Natural killer cell (primary cell): Measurements from ENCODE around the gene ARL5B. TPM values are rescaled to one million over a fixed set of nuclear protein-coding genes. Genes with fewer than 3 reads are reported as not detected.
"Not testable (repeated sequence)": the region's sequence is repeated elsewhere in the genome, so short reads cannot be mapped to it uniquely, and the experiment has no call there.

Experiments
- ATAC-seq, 3 donors: fragments of 150-1000 bp in 2 of 3; fragments of 200-7000 bp in 1 of 3; cut with Tn5 transposase; 1 replicate in 1 of 3; 2 replicates in 2 of 3; pipeline ENCODE4 v1.10.0; 2021; ENCODE audit warnings: mild to moderate bottlenecking in 2 of 3, moderate library complexity in 2 of 3
- DNase-seq, 2 donors: peaks; one replicate each; pipeline versions ENCODE4 v3.0.0 to v3.0.0-alpha.2; 2013 to 2021; ENCODE audit warnings: mixed read lengths in 1 of 2
- H3K27ac ChIP-seq: one replicate; pipeline ENCODE4 v1.5.1; 2013; ENCODE audit warnings: mild to moderate bottlenecking, low read length
- H3K27me3 ChIP-seq: one replicate; pipeline ENCODE4 v1.6.1; 2013; ENCODE audit warnings: low read length; ENCODE audit not compliant: control insufficient read depth, insufficient read depth
- H3K36me3 ChIP-seq: one replicate; pipeline ENCODE4 v1.6.1; 2013; ENCODE audit warnings: low read length; ENCODE audit not compliant: control insufficient read depth, insufficient read depth
- H3K4me1 ChIP-seq: one replicate; pipeline ENCODE4 v1.6.1; 2013; ENCODE audit warnings: low read length; ENCODE audit not compliant: control insufficient read depth, insufficient read depth
- H3K4me3 ChIP-seq: one replicate; pipeline ENCODE4 v1.5.1; 2013; ENCODE audit warnings: low read length
- H3K9me3 ChIP-seq: one replicate; pipeline ENCODE4 v1.6.1; 2013; ENCODE audit warnings: low read length; ENCODE audit not compliant: control insufficient read depth, insufficient read depth
- H3K27ac Mint-ChIP-seq, 2 donors: one replicate each; pipeline ENCODE4 v1.8.0; 2022; ENCODE audit warnings: mild to moderate bottlenecking in 2 of 2, mixed read lengths in 2 of 2, moderate library complexity in 1 of 2
- H3K27me3 Mint-ChIP-seq, 2 donors: one replicate each; pipeline ENCODE4 v1.8.0; 2022; ENCODE audit warnings: low read depth in 2 of 2, mixed read lengths in 2 of 2
- H3K36me3 Mint-ChIP-seq: one replicate; pipeline ENCODE4 v1.8.0; 2022; ENCODE audit warnings: mixed read lengths
- H3K4me1 Mint-ChIP-seq, 2 donors: one replicate each; pipeline ENCODE4 v1.8.0; 2022; ENCODE audit warnings: mixed read lengths in 2 of 2
- H3K4me3 Mint-ChIP-seq: one replicate; pipeline ENCODE4 v1.8.0; 2022; ENCODE audit warnings: mild to moderate bottlenecking, moderate library complexity, mixed read lengths
- H3K9me3 Mint-ChIP-seq, 2 donors: one replicate each; pipeline ENCODE4 v1.8.0; 2022; ENCODE audit warnings: mixed read lengths in 2 of 2
- WGBS: methylation state at CpG from one replicate; pipeline ENCODE4 v1.1.7; 2013; ENCODE audit warnings: missing lambda C conversion rate; ENCODE audit not compliant: insufficient coverage; 5-methylcytosine and 5-hydroxymethylcytosine counted together
- intact Hi-C: fragments of 100-400 bp; cut with micrococcal nuclease; formaldehyde crosslinking; loops from one replicate; pipeline ENCODE4 v1.14.2; 2022
- total RNA-seq, 4 donors: library from RNA; stranded (reverse); fragments of 120-200 nt in 1 of 4; gene quantifications; one replicate each; pipeline versions ENCODE4 v1.2.3 to v1.2.4, GENCODE V29; 2013 to 2022
- TF ChIP-seq, protein P1 (sequence below): fragments of 200-600 bp; IDR thresholded peaks from one replicate; pipeline ENCODE4 v1.8.0; 2022; ENCODE audit warnings: antibody characterized with exemption

Gene ARL5B
- total RNA-seq, 3 donors from 2014 or later (not counting 1 experiment from before 2014, with no cell fraction given): 19.1 to 25.9 (median 20.8) TPM

GRCh38 chr10:18625886-18626285 lies 33.3 kb upstream of the ARL5B start:
- TF ChIP-seq, protein P1, sequence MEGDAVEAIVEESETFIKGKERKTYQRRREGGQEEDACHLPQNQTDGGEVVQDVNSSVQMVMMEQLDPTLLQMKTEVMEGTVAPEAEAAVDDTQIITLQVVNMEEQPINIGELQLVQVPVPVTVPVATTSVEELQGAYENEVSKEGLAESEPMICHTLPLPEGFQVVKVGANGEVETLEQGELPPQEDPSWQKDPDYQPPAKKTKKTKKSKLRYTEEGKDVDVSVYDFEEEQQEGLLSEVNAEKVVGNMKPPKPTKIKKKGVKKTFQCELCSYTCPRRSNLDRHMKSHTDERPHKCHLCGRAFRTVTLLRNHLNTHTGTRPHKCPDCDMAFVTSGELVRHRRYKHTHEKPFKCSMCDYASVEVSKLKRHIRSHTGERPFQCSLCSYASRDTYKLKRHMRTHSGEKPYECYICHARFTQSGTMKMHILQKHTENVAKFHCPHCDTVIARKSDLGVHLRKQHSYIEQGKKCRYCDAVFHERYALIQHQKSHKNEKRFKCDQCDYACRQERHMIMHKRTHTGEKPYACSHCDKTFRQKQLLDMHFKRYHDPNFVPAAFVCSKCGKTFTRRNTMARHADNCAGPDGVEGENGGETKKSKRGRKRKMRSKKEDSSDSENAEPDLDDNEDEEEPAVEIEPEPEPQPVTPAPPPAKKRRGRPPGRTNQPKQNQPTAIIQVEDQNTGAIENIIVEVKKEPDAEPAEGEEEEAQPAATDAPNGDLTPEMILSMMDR: no peak
- Mint-ChIP-seq H3K27me3 (no peaks in the 10 kb centered on the region), H3K36me3 (no peaks in the 10 kb centered on the region), H3K4me1 (peaks cover 12 to 18% of the 10 kb centered on the region in 2 donors), H3K4me3 (peak overlapping the region; percentile 97), H3K9me3 (no peaks in the 10 kb centered on the region), H3K27ac (peak overlapping the region in 1 of 2 donors; percentile 73)
- no peak for DNase-seq
- ATAC-seq: no peak
- H3K4me1 ChIP-seq: no peaks in the 10 kb centered on the region
- H3K36me3 ChIP-seq: peaks cover 9% of the 10 kb centered on the region
- 92% methylated on average over 2 of the region's 5 CpGs for WGBS
- H3K27me3 ChIP-seq: no peaks in the 10 kb centered on the region
- intact Hi-C loops: no loop called here
- H3K9me3 ChIP-seq: no peaks in the 10 kb centered on the region
- H3K4me3 ChIP-seq: no peak overlapping the region
- no peak overlapping the region for H3K27ac ChIP-seq

GRCh38 chr10:18627452-18628018 lies 31.7 kb upstream of the ARL5B start:
- H3K4me1 Mint-ChIP-seq: peaks cover 12 to 18% of the 10 kb centered on the region in 2 donors
- 7% methylated on average over 25 of the region's 25 CpGs for WGBS
- intact Hi-C loops, H3K27me3 Mint-ChIP-seq, H3K9me3 ChIP-seq, H3K36me3 ChIP-seq, H3K4me1 ChIP-seq, H3K9me3 Mint-ChIP-seq, H3K36me3 Mint-ChIP-seq, H3K27me3 ChIP-seq: not testable (repeated sequence)
- H3K27ac ChIP-seq: peak overlapping the region; percentile 10
- ATAC-seq (peak in 2 of 3 donors; percentile 34 to 45), DNase-seq (peak; percentile 42 to 76)
- peak overlapping the region; percentile 52 for H3K4me3 ChIP-seq
- H3K4me3 Mint-ChIP-seq: peak overlapping the region; percentile 97
- peak overlapping the region; percentile 73 to 87 for H3K27ac Mint-ChIP-seq

DNA sequence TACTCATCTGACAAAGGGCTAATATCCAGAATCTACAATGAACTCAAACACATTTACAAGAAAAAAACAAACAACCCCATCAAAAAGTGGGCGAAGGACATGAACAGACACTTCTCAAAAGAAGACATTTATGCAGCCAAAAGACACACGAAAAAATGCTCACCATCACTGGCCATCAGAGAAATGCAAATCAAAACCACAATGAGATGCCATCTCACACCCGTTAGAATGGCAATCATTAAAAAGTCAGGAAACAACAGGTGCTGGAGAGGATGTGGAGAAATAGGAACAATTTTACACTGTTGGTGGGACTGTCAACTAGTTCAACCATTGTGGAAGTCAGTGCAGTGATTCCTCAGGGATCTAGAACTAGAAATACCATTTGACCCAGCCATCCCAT lies 26.7 kb upstream of the ARL5B start:
- H3K4me1 Mint-ChIP-seq, H3K9me3 Mint-ChIP-seq, H3K27ac ChIP-seq, H3K9me3 ChIP-seq, intact Hi-C loops, H3K4me3 Mint-ChIP-seq, DNase-seq, H3K27me3 Mint-ChIP-seq, ATAC-seq, H3K27me3 ChIP-seq, H3K4me3 ChIP-seq, H3K36me3 ChIP-seq, H3K27ac Mint-ChIP-seq, H3K4me1 ChIP-seq, H3K36me3 Mint-ChIP-seq: not testable (repeated sequence)
- WGBS: 100% methylated on average over 1 of the region's 3 CpGs

DNA sequence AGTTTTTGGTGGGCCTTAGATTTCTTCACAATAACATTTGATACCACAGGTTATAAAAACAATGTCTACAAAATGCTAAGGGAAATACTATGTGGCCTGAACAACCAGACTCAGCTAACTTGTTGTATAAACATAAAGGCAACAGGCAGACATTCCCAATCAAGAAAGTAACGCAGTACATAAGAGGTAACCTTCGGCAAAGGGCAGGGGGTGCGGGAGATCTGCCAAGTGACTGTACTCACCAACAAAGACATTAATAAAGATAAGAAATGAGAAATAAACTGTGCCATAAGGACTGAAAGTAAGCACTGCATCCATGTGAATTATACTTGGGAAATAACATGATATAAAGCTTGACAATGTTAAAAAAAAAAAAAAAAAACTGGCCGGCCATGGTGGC lies 23.2 kb upstream of the ARL5B start:
- Histone ChIP-seq H3K27me3 (no peaks in the 10 kb centered on the region), H3K4me3 (no peak overlapping the region), H3K9me3 (no peaks in the 10 kb centered on the region), H3K4me1 (no peaks in the 10 kb centered on the region), H3K27ac (no peak overlapping the region), H3K36me3 (no peaks in the 10 kb centered on the region)
- intact Hi-C loops: no loop called here
- H3K4me3 Mint-ChIP-seq: no peak overlapping the region
- 100% methylated on average over 1 of the region's 4 CpGs for WGBS
- H3K9me3 Mint-ChIP-seq: no peaks in the 10 kb centered on the region
- ATAC-seq: no peak
- no peaks in the 10 kb centered on the region for H3K4me1 Mint-ChIP-seq
- no peaks in the 10 kb centered on the region for H3K27me3 Mint-ChIP-seq
- H3K27ac Mint-ChIP-seq: no peak overlapping the region
- TF ChIP-seq, protein P1: no peak
- no peak for DNase-seq
- no peaks in the 10 kb centered on the region for H3K36me3 Mint-ChIP-seq

- H3K9me3 Mint-ChIP-seq, H3K4me3 ChIP-seq, intact Hi-C loops, H3K4me3 Mint-ChIP-seq, H3K36me3 Mint-ChIP-seq, H3K4me1 ChIP-seq, H3K9me3 ChIP-seq, ATAC-seq, H3K27ac ChIP-seq, H3K36me3 ChIP-seq, H3K27me3 ChIP-seq, H3K27ac Mint-ChIP-seq, H3K4me1 Mint-ChIP-seq, DNase-seq, H3K27me3 Mint-ChIP-seq: not testable (repeated sequence)
- no CpG with 5 or more reads among the region's 1 CpG for WGBS
These were observed 21.8 kb upstream of the ARL5B start for GRCh38 chr10:18637400-18637799.

- H3K9me3 Mint-ChIP-seq, H3K36me3 Mint-ChIP-seq, H3K4me3 Mint-ChIP-seq, H3K27me3 Mint-ChIP-seq, H3K27me3 ChIP-seq, H3K36me3 ChIP-seq, ATAC-seq, H3K4me1 ChIP-seq, intact Hi-C loops, H3K4me3 ChIP-seq, H3K27ac Mint-ChIP-seq, H3K4me1 Mint-ChIP-seq, H3K9me3 ChIP-seq, H3K27ac ChIP-seq, DNase-seq: not testable (repeated sequence)
- WGBS: 100% methylated on average over 1 of the region's 2 CpGs
These were observed 19.5 kb upstream of the ARL5B start for GRCh38 chr10:18639719-18640118.
